Ramos (cell line): ENCODE results near the gene GNB3.

Source experiments
- in situ Hi-C: fragments of 300-500 bp; cut with MboI; formaldehyde crosslinking; loops from one replicate; pipeline ENCODE4 v1.14.3; 2022; ENCODE audit warnings: low sequenced_read_pairs; ENCODE audit not compliant: unreplicated experiment

The GNB3 gene

DNA sequence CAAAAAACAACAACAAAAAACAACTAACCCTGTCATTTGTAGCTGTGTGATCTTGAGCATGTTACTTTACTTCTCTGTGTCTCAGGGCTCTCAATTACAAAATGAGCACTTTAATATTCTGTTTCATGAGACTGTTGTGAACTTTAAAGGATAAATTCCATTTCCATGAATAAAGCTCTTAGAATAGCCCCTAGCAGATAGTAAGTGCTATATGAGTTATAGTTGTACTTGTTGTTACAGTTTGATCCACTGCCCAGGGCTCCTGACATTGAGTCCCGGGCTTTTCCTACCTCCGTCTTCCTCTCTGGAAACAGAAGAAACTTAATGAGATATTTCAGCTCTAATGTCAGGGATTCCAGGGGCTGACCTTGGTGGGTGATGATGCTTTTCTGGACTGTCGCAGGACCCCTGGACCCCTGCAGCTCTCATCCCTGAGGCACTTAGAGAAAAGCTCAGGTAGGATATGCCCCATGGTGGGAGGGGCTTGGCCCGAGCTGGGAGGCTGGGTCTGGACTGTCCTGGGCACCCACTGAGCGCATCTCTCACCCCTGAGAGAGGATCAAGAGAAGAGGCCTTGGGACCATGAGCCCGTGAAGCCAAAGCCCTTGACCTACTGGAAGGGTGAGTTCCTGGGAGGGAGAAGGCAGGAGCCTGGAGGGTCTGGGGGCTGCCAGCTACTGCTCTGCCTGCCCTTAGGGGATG lies 7.4 kb upstream of the GNB3 start:
- in situ Hi-C loops: loop anchor here (10.0 kb wide), 1 partner anchor 209 kb away; no protein-coding TSS in a partner anchor

DNA sequence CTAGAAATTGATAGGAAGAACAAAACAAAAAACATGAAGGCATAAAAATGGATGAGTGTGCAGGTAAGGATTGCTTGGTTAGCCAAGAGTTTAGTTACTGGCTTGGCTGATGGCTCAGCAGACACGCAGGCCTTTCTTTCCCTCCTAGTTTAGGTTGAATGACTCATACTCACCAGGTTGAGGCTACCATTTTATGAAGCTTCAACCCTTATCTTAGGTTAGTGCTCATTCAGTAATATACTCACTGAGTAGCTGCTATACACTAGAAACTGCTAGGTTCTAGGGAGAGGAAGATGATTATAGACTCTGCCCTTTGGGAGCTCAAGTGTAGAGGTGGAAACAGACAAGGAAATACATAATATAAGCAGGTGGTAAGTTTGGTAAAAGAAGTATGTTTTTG lies 6.5 kb upstream of the GNB3 start:
- in situ Hi-C loops: loop anchor here (10.0 kb wide), 1 partner anchor 209 kb away; no protein-coding TSS in a partner anchor

DNA sequence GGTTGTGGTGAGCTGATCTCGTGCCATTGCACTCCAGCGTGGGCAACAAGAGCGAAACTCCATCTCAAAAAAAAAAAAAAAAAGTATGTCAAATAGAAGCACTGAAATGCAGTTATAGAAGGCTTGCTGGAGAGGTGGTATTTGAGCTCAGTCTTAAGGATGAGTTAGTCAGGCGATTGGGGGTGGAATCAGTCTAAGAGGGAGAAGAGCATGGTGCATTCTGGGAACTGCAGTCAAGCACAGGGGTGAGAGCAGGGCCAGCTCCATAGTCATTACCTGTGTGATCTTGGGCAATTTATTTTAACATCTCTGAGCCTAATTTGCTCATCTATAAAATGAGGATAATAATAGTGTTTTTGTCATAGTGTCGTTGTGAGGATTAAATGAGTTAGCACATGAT lies 5.9 kb upstream of the GNB3 start:
- in situ Hi-C loops: loop anchor here (10.0 kb wide), 1 partner anchor 210 kb away; no protein-coding TSS in a partner anchor

DNA sequence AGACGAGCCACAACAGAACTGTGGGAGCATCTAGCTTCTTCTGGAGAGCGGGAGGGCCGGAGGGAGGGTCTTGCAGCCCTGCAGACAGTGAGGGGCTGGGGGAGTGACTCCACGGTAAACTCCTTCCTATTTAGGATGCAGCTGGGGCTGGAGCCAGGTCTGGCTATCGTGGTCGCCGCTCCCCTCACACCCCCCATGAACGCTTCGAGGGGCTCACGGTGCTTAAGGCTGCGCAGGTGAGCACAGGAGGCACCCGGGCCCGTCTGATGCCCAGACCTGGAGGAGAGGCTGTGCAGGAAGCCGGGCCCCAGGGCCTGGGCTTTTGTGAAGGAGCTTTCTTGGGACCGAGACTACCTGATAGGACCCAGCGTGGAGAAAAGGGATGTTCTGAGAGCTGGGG lies 3.9 kb upstream of the GNB3 start:
- in situ Hi-C loops: loop anchor here (10.0 kb wide), 1 partner anchor 212 kb away; no protein-coding TSS in a partner anchor

DNA sequence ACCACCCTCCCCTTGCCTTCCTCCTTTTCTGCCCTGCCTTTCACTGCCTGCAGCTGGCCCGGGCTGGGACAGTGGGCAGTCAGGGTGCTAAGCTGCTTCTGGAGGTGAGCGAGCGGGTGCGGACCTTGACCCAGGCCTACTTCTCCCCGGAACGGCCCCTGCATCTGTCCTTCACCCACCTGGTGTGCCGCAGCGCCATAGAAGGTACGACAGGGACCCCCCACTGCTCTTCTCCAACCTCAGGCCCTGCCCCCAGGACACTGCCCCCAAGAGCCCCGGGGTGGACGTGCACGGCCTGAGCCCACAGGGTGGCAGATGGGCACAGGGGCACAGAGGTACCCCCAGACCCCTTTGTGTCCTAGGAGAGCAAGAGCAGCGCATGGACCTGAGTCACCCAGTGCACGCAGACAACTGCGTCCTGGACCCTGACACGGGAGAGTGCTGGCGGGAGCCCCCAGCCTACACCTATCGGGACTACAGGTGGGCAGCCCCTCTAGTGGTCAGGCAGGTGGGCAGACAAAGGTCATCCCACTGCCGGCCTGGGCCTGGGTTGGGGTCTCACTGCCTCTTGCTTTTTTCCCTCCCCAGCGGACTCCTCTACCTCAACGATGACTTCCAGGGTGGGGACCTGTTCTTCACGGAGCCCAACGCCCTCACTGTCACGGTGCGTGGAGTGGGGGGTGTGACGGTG lies 3.2 kb upstream of the GNB3 start:
- in situ Hi-C loops: loop anchor here (10.0 kb wide), 1 partner anchor 213 kb away; no protein-coding TSS in a partner anchor

DNA sequence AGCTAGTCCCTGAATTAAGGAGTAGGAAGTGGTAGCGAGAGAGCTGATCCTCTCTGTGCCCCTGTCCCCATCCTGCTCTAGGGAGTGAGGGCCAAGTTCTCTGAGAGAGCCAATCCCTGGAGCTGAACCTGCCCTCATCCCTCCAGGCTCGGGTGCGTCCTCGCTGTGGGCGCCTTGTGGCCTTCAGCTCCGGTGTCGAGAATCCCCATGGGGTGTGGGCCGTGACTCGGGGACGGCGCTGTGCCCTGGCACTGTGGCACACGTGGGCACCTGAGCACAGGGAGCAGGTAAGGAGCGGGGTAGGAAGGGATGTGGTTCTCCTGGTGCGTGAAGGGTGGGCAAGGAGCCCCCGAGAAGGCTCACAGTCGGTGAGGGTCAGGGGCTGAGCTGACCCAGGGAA lies 1.9 kb upstream of the GNB3 start:
- in situ Hi-C loops: loop anchor here (10.0 kb wide), 1 partner anchor 214 kb away; no protein-coding TSS in a partner anchor

DNA sequence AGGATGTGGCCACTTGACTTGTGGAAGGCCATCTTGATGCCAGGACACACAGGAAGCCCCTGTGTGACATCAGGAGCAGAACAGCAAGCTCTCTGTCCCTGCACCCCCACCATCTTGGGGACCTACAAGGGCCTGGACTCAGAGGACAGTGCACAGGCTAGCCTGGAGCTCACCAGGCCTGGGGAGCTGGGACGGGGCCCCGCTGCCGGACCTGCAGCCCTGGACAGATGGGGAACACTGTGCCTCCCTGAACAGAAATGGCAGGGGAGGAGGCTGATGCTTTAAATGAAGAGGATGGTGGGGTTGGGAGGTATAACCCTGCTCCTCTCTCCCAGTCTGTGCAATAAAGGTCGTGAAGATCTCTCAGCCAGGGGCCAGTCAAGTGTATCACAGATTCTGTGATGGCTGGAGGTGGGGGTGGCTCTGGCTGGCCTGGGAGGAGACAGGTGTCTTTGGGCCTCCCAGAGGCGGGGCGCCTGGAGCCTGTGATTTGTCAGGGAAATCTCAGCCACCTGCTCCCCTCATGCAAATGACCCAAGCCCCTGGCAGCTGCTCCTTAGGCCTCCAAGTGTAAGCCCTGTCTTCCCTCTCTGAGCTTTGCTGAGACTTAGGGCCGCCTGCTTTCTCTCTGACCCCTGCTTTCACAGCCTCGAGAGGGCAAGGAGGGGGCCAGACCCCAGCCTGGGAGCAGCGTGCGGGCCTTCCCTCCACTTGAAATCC lies 1.1 kb upstream of the GNB3 start:
- in situ Hi-C loops: loop anchor here (10.0 kb wide), 1 partner anchor 215 kb away; no protein-coding TSS in a partner anchor

DNA sequence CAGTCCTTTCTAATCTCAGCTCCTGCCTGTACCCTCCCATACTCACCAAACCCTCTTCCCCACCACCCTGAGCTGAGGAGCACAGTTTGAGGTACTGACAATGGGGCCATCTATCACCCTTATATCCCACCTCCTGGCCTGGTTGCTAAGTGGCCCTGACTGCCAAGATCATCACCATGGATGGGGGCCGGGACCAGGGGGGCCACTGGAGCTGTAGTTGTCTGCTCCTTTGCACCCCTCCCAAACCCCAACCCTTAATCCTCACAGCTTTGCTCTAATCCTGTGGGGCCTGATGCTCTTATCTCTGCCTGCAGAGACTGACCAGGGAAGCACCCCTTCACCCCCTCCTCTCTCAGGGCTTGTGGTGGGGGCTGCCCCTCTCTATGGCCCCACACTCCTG lies 395 bp upstream of the GNB3 start:
- in situ Hi-C loops: no loop called here

DNA sequence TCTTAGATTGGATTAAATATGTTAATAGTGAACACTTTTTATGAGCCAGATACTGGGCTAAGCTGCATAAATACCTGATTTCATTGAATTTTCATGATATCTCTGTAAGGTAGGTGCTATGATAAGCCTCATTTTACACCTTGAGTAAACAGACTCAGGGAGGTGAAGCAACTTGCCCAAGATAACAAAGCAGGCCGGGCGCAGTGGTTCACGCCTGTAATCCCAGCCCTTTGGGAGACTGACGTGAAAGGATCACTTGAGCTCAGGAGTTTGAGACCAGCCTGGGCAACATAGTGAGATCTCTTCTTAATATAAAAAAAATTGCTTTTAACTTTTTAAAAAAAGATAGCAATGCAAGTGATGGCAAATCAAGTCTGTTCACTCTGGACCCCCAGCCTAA lies 1.4 kb downstream of the GNB3 start:
- in situ Hi-C loops: no loop called here

DNA sequence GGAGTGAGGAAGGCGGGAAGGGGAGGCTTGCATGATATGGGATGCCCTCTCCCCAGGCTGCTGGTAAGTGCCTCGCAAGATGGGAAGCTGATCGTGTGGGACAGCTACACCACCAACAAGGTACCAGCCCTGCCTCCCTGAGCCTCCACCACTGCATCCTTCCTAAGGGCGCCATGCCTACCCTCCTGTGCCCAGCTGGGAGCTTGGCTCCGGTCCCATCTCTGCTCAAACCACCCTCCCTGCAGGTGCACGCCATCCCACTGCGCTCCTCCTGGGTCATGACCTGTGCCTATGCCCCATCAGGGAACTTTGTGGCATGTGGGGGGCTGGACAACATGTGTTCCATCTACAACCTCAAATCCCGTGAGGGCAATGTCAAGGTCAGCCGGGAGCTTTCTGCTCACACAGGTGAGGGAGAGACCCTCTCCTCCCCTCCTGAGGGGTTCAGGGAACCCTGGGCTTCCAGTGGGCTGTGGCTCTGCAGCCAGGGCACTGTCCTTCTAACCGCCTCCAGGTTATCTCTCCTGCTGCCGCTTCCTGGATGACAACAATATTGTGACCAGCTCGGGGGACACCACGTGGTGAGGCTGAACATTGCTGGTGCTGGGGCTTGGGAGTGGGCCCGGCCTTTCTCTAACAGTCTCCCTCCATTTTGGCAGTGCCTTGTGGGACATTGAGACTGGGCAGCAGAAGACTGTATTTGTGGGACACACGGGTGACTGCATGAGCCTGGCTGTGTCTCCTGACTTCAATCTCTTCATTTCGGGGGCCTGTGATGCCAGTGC lies 2.6 kb downstream of the GNB3 start:
- in situ Hi-C loops: no loop called here

DNA sequence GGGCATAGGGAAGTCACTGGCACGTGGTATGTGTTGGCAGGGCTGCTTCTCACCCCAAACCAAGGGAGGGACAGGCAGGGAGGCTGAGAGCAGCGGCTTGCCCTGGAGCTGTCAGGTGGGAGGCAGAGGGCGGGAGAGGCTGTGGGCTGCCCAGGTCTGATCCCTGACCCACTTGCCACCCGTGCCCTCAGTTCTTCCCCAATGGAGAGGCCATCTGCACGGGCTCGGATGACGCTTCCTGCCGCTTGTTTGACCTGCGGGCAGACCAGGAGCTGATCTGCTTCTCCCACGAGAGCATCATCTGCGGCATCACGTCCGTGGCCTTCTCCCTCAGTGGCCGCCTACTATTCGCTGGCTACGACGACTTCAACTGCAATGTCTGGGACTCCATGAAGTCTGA lies 4.7 kb downstream of the GNB3 start:
- in situ Hi-C loops: no loop called here

DNA sequence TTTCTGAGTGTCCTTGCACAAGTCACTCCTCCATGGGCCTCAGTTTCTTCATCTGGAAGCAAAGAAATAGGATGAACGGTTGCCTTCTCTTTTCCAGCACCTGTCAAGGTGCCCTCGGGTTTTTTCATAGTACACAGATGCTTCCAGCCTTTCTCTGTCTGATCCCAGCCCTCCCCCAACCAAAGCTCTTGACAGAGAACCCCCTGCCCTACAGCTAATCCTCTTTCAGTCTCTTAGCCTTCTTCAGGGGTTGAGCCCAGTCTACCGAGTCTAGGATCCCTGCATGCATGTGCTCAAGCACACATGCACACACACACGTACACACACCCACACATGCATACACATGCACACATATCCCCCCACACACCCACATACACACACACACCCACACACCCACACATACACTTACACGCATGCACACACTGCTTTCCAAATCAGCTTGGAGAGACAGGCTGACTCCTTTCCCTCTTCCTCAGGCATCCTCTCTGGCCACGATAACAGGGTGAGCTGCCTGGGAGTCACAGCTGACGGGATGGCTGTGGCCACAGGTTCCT lies 5.7 kb downstream of the GNB3 start:
- in situ Hi-C loops: no loop called here

DNA sequence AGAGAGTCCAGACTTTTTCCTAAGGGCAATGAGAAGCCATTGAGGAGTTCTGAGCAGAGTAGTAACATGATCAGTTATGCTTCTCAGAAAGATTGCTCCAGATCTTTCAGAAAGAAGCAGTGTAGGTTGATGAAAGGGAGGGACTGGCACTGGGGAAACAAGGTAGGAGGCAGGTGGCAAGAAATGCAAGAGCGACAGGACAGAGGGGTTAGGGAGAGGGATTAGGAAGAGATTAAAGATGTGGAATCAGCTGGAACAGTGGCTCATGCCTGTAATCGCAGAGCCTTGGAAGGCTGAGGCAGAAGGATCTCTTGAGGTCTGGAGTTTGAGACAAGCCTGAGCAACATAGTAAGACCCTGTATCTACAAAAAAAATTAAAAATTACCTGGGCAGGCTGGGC lies 7.0 kb downstream of the GNB3 start:
- in situ Hi-C loops: no loop called here

DNA sequence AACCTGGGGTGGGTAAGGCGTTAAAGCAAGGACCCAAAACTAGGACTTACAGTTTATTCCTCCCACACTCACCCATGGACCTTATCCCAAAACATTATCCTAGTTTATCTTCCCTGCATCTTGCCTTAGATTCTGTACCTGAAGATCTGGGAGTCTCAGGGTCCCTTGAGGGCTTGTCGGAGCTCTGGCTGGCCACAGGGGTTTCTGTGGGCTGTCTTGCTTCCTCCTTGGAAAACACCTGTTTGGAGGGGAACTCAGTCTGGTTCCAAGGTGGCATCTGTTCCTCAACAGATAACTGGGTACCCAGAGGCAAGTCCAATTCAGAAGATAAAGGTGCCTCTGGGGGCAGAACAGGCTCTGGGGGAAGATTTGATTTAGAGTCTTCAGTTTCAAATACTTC lies 8.7 kb downstream of the GNB3 start:
- in situ Hi-C loops: no loop called here

DNA sequence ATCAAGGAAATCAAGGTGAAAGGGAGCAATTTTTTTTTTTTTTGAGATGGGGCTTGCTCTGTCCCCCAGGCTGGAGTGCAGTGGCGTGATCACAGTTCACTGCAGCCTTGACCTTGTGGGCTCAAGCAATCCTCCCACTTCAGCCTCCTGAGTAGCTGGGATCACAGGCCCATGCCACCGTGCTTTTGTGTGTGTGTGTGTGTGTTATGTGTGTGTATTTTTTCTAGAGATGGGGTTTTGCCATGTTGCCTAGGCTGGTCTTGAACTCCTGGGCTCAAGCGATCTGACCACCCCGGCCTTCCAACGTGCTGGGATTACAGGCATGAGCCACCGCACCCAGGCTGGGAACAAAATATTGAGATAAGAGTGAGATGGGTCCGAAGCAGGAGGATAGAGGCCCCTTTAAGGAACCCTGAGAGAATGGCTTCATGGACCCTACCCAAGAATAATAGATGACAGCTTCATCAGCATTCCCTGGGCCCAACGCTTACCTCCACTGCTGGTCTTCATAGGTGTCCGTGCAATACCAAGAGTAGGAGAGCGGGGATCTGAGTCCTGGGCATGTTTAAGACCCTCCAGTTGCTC lies 9.3 kb downstream of the GNB3 start:
- in situ Hi-C loops: no loop called here

DNA sequence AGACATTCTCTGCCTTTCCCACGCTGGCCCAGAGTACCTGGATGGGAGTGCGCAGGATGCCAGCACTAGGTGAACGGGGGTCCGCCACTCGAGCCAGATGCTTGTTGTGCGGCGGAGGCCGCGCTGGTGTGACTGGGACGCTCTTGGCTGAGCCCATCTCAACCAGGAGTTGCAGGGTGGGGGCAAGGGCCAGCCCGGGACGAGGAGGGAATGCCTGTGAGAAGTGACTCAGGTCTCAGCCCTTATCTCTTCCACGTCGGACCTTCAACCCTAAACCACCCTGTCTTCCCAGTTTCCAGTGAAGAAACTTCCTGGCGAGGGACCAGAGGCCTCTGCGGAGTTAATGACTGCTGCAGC lies 10.0 kb downstream of the GNB3 start:
- in situ Hi-C loops: no loop called here

DNA sequence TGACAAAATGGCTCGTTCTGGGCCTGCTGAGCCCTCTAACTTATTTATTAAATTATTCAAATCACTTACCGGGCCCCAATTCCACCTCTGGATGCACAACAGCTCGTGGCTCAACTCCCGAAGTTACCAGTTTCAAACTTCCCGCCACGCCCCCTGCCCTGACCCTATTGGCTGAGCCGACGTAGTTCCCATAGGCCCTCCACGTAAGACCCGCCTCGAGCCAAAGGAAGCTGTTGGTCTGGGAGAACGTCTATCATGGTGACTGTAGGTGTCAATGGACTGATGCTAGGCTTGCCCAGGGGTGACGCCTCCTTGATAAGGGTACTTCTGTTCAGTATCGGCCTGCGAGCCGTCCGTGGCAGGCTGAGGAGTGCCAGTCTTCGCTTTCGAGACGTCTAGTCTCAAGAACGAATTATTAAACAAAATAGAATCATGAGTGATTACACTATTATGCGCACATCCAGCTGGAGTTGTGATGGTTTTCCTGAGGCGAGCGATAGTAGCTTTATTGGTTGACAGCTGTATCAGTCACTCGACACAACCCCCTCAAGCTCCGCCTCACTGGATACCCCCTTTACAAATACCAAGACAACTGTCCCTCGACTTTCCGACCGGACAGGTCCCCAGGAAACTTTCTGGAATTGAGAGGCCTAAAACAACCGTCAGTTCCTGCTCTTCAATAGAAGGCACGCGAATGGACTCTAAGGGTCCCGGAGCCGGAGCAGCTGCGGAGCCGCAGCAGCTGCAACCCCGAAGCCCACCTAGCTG lies 10.6 kb downstream of the GNB3 start, which contains the start of gene CDCA3:
TSS of gene CDCA3 (minus strand) at position 134 of the 768 bp plus-strand sequence. CDS start 334 bp downstream, outside the sequence.
- in situ Hi-C loops: no loop called here

DNA sequence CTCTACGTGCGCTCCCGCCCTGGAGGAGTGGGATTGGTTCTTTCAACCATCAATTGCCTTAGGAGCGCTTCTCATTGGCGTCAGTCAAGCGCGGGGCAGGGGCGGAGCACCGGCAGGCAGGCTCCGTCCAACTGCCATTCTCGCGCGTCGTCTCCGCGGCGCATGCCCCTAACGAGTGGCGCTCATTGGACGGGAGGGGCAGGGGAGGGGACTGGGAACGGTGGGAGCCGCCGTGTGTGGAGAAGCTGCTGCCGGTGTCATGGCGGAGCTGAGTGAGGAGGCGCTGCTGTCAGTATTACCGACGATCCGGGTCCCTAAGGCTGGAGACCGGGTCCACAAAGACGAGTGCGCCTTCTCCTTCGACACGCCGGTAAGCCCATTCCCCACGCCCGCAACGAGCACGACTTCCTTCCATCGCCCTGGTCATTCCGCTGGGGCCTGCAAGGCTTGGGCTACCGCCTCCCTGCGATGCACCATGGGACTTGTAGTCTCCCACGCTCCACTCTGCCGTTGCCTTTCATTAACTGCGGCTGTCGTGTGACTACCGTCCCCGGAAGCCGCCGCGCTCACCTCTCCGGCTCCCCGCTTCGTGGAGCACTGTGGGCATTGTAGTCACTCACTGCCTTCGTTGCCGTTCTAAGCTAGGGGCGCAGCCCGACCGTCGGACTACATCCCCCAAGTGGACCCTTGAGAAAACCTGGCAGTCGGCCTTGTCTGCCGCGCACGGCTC lies 11.4 kb downstream of the GNB3 start, which contains the start of gene USP5:
TSS of gene USP5 (plus strand) at position 230 of the 730 bp plus-strand sequence. CDS start at position 260, 30 bp downstream.
- in situ Hi-C loops: no loop called here
